Measurements from ENCODE around the gene SIL1.
"Not testable (repeated sequence)": the region's sequence is repeated elsewhere in the genome, so short reads cannot be mapped to it uniquely, and the experiment has no call there.

Gene SIL1

DNA sequence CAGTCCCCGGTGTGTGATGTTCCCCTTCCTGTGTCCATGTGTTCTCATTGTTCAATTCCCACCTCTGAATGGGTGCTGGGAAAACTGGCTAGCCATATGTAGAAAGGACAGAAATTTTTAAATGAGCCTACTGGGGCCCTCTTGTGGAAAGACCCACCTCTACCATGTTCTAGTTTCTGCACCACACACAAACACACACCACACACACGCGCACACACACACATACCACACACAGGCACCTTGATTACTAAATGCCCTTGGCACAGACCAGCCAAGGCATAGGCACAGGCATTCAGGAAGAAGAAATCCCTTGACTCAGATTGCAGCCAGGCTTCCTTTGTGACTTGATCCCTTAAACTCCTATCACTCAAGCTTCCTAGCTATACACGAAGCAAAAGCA lies 60.5 kb downstream of the SIL1 start:
- DNase-seq = no peak

DNA sequence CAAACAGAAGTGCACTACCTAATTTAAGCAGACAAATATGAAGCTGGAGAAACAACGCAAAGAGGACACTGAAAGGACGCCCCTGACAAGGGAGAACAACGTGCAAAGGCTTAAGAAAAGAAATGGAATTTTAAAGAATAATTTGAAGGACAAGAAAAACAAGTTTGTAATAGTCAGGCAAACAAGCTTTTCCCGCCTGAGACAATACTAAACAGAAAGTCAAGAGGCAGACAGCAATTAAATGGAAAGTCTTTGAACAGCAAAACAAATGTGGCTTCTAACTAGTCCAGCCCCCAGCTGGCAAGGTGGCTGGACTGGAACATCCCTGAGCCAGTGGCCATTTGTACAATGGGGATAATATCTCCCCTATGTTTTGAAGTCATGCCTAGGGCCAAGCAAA lies 63.3 kb downstream of the SIL1 start:
- no peak for DNase-seq

DNA sequence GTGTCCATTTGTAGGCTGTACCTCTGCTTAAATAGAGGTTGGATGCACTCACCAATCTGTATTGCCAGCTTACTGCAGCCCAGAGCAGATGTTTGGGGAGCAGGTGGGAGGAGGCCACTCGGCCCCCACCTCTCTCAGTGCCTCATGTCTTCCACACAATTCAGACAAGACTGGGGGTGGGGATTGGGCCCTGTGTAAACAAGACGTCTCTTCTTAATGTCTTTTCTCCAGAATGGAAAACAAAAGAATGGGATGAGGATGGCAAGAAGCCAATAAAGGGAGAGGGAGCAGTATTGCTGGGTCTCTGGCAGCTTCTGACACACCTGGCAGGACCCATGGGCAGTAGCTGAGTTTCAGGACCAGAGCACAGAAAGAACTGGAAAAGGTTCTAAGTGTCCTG lies 64.9 kb downstream of the SIL1 start:
- DNase-seq = no peak

DNA sequence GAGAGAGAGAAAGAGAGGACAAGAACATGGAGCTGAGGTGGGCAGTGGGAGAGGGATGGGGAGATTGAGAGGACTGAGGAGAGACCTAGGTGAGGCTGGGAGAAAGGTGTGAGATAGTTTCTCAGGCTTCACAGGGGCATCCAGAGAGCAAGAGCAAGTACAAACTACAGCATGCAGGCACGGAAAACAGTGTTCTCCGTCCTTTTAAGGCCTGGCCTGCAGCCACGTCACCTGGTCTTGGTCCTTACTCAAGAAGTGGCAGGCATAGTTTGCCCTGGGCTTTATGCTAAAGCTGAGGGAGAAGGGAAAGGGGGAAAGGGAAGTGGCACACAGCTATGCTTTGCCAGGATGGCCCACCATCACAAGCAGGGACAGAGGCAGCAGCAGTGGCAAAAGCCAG lies 65.7 kb downstream of the SIL1 start:
- no peak for DNase-seq

DNA sequence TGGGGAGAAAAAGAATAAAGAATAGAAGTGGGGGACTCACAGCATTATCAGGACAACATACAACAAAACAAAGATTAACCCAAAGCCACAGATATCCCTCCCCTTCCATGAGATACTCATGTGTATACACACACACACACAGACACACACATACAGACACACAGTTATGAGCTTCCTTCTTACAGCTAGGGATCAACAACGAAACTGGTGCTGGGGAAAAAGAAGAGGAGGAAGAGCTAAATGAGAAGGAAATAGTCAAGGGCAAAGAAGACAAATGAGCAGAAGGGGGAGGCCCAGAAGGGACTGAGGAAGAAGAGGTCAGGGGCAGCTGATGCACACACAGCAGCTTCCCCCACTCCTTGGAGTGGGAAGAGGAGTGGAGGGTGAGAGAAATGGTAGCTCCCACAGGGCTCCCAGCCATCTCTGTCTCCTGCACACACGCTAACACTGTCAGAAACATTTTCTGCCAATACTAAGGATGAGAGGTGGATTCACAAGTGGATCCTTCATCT lies 66.2 kb downstream of the SIL1 start:
- DNase-seq = no peak

DNA sequence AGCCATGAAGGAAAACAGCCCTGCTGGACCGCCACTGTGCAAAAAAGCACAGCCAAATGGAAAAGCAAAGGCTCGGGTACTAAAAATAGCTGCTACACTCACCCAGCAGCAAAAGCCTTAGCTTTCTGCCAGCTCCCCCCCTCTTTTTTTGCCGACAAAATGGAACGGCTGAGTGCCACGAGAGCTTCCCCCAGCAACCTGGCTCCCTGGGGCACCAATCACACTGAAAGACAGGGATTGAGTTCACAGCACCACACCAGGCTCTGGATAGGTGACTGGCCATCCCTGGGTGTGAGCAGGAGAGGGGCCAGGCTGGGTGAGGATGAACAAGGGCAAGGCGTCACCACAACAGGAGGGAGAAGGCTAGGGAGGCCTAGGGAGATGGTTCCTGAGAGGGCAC lies 66.7 kb downstream of the SIL1 start:
- DNase-seq = no peak

DNA sequence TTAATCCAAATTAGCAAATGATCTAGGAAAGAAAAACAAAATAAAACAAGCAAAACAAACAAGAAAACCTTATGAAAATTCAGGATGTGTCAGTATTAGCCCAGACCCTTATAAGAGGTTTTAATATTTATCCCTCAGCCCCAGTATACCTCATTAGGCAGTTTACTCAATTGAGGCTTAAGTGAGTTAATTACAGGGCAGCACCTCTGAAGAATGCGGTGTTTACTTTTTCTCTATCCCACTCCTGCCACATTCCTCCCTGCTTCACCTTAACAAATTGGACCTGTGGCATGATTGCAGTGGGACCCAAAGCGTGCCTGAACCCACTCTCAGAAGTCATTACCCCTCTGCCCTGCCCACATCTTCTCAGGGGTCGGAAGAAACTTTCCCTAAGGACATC lies 67.1 kb downstream of the SIL1 start:
- no peak for DNase-seq

DNA sequence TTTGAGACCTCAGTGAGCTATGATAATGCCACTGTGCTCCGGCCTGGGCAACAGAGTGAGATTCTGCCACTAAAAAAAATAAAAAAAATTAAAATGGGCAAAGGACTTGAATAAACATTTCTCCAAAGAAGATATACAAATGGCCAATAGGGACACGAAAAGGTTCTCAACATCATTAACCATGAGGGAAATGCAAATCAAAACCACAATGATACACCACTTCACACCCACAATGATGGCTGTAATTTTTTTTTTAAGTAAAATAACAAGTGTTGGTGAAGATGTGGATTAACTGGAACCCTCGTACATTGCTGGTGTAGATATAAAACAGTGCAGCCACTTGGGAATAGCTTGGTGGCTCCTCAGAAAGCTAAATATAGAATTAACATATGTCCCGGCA lies 68.0 kb downstream of the SIL1 start:
- no peak for DNase-seq

DNA sequence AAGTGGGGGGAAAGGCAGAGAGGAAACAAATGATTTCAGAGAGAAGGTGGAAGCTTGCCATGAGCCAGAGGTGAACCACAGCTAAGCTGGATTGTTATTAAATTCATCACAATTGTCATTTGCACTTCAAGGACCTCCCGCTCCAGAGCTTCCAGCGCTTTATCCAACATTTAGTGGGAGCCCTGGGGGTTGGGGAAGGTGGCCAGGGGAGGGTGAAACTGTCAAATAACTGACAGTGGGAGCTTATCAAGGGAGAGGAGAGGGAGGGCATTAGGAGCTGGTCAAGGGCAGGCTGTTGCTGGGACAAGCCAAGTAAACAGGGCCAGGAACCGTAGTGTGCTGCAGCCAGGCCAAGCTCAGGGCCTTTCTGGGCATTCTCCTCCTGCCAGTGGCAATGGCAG lies 71.5 kb downstream of the SIL1 start:
- DNase-seq = no peak

DNA sequence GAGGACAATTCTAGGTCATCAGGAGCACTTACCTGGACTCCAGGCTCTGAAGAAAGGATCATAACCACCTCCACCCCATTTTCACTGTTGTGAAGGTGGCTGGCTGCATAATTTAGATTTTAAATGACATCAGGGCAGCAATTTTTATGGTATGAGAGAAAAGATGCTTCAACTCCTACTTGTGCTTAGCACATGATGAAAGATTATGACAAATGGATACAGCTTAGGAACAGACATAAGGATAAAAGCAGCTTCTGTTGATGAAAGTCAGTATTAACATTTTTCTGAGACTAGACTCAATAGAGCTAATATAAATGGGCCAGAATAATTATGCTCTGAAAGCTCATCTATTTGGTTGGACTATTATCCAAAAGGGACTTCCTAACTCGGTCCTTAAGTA lies 72.2 kb downstream of the SIL1 start:
- DNase-seq = no peak

DNA sequence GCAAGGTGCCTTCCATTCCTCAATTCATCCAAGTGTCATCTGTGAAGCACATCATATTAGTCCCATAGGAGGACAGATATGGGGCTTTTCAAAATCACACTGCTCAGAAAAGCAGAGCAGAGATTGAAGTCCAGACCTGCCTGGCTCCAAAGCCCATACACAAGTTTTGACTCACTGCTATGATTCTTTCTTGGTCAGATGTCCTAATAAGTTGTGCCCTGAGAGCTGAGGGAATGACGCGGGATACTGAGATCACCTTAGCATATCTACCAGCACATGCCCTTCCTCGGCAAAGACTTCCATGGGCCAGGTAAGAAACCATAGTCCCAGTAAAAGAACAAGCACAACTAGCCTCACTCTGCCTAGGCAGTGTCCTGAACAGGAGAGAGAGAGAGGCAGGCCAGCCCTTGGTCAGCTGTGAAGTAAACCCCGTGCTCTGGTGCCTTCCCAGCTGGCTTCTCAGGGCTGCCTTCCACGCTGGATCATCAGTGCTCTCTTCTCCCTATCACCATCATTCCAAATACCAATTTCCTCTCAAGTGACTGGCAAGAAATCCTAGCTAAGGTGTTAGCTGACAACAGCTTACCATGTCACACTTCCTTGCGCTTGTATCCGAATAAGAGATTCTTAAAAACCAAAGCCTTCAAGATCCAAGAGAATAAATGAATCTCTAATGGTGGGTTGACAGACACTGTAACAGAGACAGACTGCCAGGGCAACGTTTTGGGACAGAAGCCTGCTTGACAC lies 73.2 kb downstream of the SIL1 start:
- DNase-seq = no peak

DNA sequence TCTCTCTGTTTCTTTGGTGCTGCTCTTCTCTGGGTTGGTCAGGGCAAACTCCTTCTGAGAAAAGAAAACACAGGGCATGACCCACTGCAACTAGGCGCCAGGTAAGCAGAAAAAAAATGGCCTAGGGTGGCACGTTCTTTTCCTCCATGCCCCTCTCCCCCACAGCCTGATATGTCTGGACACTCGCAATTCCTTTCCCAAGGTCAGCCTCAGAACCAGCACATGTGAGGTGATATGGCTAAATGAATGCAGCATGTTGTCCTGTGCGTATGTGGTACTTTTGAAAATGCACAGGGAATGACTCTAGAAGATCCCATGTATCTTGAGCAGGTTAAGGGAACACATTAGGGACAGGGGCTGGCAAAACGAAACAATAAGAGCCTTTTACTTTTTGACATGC lies 77.0 kb downstream of the SIL1 start:
- no peak for DNase-seq

DNA sequence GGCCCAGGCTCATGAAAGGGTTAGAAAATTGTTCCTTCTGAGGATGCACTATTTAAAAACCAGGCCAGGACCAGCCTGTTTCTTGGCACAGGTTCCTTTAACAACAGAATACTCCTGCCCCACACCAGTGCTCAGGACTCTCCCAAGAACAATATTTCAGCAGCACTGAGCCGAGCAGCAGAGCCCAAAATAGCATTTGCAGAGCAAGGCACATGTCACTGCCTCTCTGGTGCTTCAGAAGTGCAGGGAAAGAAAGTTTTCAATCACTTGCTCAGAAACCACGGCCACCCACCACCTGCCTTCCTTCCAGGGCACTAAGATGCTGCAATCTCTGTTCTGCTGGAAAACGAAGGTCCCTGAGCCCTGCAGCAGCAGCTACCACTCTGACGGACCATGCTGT lies 77.6 kb downstream of the SIL1 start:
- DNase-seq = no peak

DNA sequence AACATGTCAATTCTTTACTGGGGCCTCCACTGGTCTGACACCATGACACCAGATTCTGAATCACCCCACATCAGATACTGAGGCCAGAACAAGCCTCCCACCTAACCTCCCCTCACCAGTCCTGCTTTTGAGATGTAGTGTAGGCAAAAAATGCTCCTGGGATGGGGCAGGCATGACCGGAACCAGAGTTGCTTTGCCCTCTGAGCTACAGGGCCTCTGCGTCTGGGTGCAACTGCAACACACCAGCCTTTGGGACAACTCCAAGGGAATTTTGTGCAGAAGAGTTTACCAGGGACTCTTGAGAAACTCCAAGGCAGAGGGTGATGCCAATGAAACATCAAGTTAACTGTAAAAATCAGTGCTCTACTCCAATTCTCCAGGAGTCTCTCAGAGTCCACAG lies 79.4 kb downstream of the SIL1 start:
- DNase-seq = no peak

DNA sequence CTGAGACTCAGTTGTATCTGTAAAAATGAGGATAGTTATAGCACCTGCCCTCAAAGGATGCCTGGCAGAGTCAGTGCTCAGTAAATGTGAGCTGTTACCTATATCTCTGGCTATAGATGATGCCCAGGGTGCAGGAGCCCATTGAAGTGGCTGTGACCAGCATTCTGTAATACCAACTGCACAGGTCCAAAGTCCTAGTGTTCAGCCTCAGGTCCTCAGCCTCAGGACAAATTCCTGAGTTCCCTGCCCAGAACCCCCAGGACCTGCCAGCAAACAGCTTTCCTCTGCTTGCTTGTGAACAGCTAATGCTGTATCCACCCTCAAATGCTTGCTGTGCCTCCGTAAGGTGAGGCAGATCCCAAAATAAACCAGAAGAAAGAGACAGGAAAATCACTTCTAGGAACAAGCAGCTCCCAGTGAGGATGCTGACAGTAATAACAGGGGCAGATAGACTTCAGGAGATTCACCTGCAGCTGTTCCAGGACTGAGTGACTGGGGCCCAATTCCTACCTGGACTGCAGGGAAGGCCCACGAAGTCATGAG lies 80.8 kb downstream of the SIL1 start:
- DNase-seq = no peak

DNA sequence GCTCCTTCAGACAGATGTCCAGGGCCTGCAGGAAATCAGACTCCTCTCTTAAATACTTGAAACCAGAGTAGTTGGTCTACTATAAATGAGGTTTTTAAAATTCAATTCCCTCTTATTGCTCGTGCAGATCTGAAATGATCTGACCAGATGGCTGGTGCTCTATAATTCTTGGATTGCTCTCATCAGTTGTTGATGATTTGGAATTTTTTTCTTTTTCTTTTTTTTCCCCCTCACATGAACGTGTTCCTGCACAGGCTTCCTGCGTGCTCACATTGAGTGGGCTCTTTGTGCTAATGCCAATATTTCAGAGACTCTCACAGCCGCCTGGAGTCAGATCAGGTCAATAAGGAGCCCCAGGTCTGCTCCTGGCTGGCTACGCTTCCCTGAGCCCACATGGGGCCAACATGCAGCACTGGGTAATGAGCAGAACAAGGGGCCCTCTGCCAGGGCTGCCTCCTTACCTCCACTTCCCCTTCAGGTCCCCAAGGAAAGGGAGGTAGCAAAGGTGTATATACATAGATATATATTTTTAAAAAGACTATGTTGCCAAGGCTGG lies 82.0 kb downstream of the SIL1 start:
- no peak for DNase-seq

DNA sequence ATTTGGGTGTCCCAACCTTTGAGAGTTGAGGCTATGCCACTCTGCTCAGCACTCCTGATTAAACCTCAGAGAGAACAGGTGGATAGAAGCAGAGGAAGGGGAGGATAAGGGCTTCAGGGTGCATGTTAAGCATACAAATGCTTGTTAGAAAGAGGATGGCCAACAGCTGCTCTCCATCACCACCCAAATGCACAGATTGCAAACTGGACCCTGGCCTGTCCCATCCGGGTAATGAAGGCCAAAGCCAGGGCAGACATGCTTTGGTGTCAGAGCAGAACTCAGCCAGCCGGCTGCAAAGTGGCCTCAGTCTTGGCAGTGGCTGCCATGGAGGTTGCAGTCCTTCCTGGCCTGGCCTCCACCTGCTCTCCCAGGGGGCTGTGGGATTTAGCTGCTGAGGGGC lies 84.3 kb downstream of the SIL1 start:
- DNase-seq = no peak

DNA sequence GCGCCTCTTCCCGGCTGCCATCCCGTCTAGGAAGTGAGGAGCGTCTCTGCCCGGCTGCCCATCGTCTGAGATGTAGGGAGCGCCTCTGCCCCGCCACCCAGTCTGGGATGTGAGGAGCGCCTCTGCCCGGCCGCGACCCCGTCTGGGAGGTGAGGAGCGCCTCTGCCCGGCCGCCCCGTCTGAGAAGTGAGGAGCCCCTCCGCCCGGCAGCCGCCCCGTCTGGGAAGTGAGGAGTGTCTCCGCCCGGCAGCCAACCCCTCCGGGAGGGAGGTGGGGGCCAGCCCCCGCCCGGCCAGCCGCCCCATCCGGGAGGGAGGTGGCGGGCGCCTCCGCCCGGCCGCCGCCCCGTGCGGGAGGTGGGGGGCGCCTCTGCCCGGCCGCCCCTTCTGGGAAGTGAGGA lies 85.8 kb downstream of the SIL1 start:
- DNase-seq = not testable (repeated sequence)

DNA sequence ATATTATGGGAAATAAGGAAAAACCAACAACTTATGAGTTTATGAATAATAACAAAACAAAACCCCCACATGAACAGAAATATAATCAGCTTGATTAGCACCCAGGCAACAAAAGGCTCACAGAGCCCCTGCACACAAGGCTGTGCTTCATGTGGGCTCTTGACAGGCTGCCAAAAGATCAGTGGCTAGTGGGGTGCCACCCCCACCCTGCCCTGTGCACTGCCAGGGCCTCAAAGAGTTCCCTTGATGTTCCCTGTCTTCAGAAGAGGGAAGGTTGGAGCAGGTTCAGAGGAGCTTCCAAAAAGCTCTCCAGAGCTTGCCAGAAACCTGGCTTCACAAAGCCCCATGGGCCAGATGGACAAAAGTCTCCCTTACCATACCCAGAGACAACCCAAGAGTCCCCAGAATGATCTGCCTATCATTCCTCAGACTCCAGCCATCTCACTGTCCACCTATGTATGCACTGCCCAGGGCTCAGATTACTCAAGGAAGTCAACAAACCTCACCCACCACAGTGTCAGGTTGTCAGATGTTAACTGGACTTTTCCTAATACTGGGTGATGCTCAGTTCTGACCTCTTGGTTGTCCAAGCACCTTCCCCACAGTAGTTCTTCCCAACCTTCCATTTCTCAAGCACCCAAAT lies 87.5 kb downstream of the SIL1 start:
- DNase-seq = no peak

DNA sequence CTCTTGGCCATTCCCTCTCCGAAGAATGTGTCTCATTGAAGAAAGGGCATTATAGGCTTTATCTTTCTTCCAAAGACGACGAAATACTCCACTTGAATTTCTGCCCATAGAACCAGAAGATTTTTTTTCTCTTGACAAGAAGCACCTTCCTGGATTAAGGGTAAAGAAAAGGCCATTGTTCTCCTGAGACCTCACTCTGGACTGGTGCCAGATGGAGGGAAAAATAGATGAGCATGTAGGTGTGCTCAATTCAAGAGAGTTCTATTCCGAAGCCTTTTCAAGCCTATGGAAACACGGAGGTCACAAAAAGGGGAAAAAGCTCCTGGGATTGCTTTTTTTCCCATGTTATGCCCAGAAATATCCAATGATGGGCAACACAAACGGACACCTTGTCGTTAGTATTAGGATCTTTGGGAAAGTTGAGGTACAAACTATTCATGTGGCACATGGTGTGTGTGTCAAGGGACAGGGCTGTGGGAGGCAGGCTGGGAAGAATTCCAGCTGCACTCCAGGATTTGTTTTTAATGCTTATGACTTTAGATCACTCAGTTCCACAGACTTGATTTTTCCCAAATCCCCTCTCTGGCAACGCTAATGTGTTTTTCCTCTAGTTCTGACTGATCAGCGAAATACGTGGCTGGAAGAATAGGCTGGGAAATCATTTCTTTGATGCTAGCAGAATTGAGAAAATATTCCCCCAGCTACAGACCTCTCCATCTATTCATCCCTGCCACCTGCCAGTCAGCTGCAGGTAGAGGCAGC lies 89.9 kb downstream of the SIL1 start:
- no peak for DNase-seq

DNA sequence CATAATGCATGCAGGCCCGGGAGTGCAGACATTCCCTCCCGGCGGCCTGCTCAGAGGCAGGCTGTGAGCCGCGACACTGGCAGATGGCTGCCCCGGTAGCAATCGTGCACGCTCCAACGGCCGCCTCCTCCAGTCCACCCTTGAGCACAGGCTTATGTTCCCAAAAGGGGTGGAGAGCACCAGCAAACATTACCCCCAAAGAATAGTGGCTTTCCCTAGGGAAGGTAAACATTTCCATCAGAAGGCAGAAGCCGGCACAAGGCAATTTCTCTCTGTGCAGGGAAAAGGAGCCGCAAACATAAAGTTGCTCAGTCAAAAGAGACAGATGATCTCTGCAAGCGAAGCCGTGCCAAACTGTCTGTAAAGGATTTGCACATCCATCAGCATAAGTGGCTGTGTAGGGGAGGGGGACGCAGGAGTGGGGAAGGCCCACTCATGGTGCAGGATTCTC lies 92.5 kb downstream of the SIL1 start:
- no peak for DNase-seq

DNA sequence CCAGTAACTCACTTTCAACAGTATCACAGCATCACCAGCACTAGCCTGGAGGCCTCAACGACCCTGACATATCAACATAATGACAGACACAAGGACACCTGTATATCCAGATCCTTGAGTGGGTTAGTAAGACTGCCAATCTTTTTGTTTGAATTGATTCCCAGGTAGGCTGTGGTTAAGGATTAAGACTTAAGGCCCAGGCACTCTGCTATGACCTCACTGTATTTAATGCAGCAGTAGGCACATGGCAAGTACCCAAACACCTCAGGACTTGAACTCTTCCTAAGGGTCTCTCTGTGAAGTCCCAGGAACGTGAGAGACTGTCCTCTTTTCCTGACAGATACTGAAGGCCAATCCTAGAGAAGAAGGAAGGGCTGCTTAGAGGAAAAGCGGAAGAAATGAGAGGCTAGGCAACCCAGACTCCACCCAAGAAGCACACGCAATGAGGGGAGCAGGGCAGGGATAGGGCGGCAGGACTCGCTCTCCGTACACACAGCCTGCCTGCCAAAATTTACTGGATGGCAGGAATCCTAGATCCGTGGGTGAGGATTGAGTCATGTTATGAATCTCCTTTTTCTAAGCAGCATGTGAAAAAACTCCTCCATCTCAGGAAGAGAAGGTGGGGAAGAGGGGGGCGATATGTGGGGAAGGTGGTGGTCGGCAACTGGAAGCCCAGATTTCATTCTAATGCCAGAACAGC lies 93.4 kb downstream of the SIL1 start:
- no peak for DNase-seq

DNA sequence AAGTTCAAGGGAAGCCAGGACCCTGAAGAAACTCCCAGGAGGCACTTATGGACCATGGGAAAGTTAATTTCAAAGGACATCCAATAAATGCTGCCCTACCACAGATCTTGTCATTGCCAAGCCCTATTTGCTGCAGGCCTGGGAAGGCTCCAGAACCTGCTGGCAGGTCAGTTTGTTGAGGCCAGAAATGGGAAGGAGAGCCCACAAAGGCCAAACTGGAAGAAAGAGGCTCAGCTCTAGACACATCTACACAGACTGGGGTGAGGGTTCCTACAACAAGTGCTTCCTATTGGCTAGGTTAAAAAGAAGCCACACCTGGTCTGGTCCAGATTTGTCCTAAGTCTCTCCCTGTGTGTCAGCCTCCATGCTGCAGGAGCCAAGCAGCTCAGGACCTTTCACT lies 94.4 kb downstream of the SIL1 start:
- DNase-seq = no peak
